DMS79 treated with DMSO at 0.1 percent for 48 hours (cell line): ENCODE results near the gene ME3.
A peak's percentile ranks its signal among the peaks of the same experiment; 100 is the strongest.
"Not testable (repeated sequence)": the region's sequence is repeated elsewhere in the genome, so short reads cannot be mapped to it uniquely, and the experiment has no call there.

Experiments
- DNase-seq: peaks from one replicate; lab custom pipeline; 2025; lab: John Stamatoyannopoulos, UW

The ME3 gene

GRCh38 chr11:86427441-86427840 is 245.0 kb downstream of the ME3 start:
- no peak for DNase-seq

GRCh38 chr11:86423488-86423887 is 248.9 kb downstream of the ME3 start:
- DNase-seq = not testable (repeated sequence)

- DNase-seq = no peak
Measured at GRCh38 chr11:86422371-86422770, 250.0 kb downstream of the ME3 start.

- DNase-seq = no peak
Measured at GRCh38 chr11:86421946-86422345, 250.5 kb downstream of the ME3 start.

- DNase-seq = no peak
Measured at GRCh38 chr11:86418917-86419316, 253.5 kb downstream of the ME3 start.

GRCh38 chr11:86418513-86418912 is 253.9 kb downstream of the ME3 start:
- DNase-seq = no peak

GRCh38 chr11:86418106-86418505 is 254.3 kb downstream of the ME3 start:
- DNase-seq = no peak

- not testable (repeated sequence) for DNase-seq
Measured at GRCh38 chr11:86416951-86417350, 255.5 kb downstream of the ME3 start.

GRCh38 chr11:86416494-86416893 is 255.9 kb downstream of the ME3 start:
- DNase-seq = no peak

GRCh38 chr11:86415026-86415425 is 257.4 kb downstream of the ME3 start:
- no peak for DNase-seq

- no peak for DNase-seq
Measured at GRCh38 chr11:86414032-86414431, 258.4 kb downstream of the ME3 start.

- DNase-seq = no peak
Measured at GRCh38 chr11:86408845-86409244, 263.6 kb downstream of the ME3 start.

GRCh38 chr11:86403458-86403857 is 269.0 kb downstream of the ME3 start:
- DNase-seq = no peak

GRCh38 chr11:86398106-86398505 is 274.3 kb downstream of the ME3 start:
- DNase-seq = no peak

- DNase-seq = peak; percentile 16
Measured at GRCh38 chr11:86397351-86397750, 275.1 kb downstream of the ME3 start.

- DNase-seq = no peak
Measured at GRCh38 chr11:86396396-86396795, 276.0 kb downstream of the ME3 start.

GRCh38 chr11:86395061-86395551 is 277.3 kb downstream of the ME3 start:
- no peak for DNase-seq
